ENCODE measurements around the gene PTGR3. TPM values are rescaled to one million over a fixed set of nuclear protein-coding genes. Genes with fewer than 3 reads are reported as not detected.

The PTGR3 gene
- total RNA-seq, 1 donor from 2014 or later: 33.7 TPM

- no peak for DNase-seq (ENCODE audit: low spot score)
- intact Hi-C loops (cut with DNase I): no loop called here
These were observed 46.5 kb downstream of the PTGR3 start for GRCh38 chr18:75162467-75162866.

- intact Hi-C loops (cut with DNase I): no loop called here
- DNase-seq (ENCODE audit: low spot score): no peak
These were observed 47.5 kb downstream of the PTGR3 start for GRCh38 chr18:75161256-75162028.

GRCh38 chr18:75160364-75160763 is 48.6 kb downstream of the PTGR3 start:
- intact Hi-C loops (cut with DNase I): no loop called here

GRCh38 chr18:75159646-75160356 is 49.1 kb downstream of the PTGR3 start:
- DNase-seq (ENCODE audit: low spot score): no peak
- intact Hi-C loops (cut with DNase I): no loop called here

More at GRCh38 chr18:75160364-75160763, 48.6 kb downstream of the PTGR3 start:
- no peak for DNase-seq (ENCODE audit: low spot score)

GRCh38 chr18:75159238-75159518 is 49.8 kb downstream of the PTGR3 start:
- DNase-seq (ENCODE audit: low spot score): no peak
- intact Hi-C loops (cut with DNase I): no loop called here

Other genes with a start within 250 kb of the PTGR3 start
- 13.3 TPM for gene TSHZ1, start 1.7 kb upstream of the PTGR3 start, total RNA-seq
- not detected for gene SMIM21, start 218.6 kb upstream of the PTGR3 start, total RNA-seq